Smooth muscle cell (in vitro differentiated cells): ENCODE measurements around the gene GLRA1. TPM values are rescaled to one million over a fixed set of nuclear protein-coding genes. Genes with fewer than 3 reads are reported as not detected.
"Not testable (repeated sequence)": the region's sequence is repeated elsewhere in the genome, so short reads cannot be mapped to it uniquely, and the experiment has no call there.

Source experiments
- DNase-seq: peaks from one replicate; lab custom pipeline; 2025; ENCODE audit not compliant: unreplicated experiment; lab: John Stamatoyannopoulos, UW
- H2AFZ ChIP-seq: fragments of 200-600 bp; sonication (generic); 2 replicates; pipeline ENCODE4 v1.6.0; 2016; ENCODE audit warnings: antibody characterized with exemption, low read depth, mild to moderate bottlenecking
- H3F3A ChIP-seq: fragments of 200-600 bp; sonication (generic); 2 replicates; pipeline ENCODE4 v1.6.0; 2017; ENCODE audit warnings: antibody characterized with exemption, low read depth
- H3K27ac ChIP-seq: fragments of 200-600 bp; sonication (generic); 2 replicates; pipeline ENCODE4 v1.5.1; 2016; ENCODE audit warnings: low read depth, mild to moderate bottlenecking
- H3K27me3 ChIP-seq: fragments of 200-600 bp; sonication (generic); 2 replicates; pipeline ENCODE4 v1.6.1; 2016; ENCODE audit warnings: low read depth, mild to moderate bottlenecking
- H3K36me3 ChIP-seq: fragments of 200-600 bp; sonication (generic); 2 replicates; pipeline ENCODE4 v1.5.1; 2016; ENCODE audit warnings: low read depth
- H3K4me1 ChIP-seq: fragments of 200-600 bp; sonication (generic); 2 replicates; pipeline ENCODE4 v1.5.1; 2016; ENCODE audit warnings: low read depth
- H3K4me2 ChIP-seq: fragments of 200-600 bp; sonication (generic); 2 replicates; pipeline ENCODE4 v1.6.0; 2016; ENCODE audit warnings: mild to moderate bottlenecking
- H3K4me3 ChIP-seq: fragments of 200-600 bp; sonication (generic); 2 replicates; pipeline ENCODE4 v1.5.1; 2016; ENCODE audit warnings: mild to moderate bottlenecking
- H3K79me2 ChIP-seq: fragments of 200-600 bp; sonication (generic); 2 replicates; pipeline ENCODE4 v1.6.0; 2016; ENCODE audit warnings: low read depth, mild to moderate bottlenecking
- H3K9ac ChIP-seq: fragments of 200-600 bp; sonication (generic); 2 replicates; pipeline ENCODE4 v1.6.0; 2016; ENCODE audit warnings: low read depth
- H3K9me3 ChIP-seq: fragments of 200-600 bp; sonication (generic); replicated peaks from 2 replicates; pipeline ENCODE4 v1.5.1; 2016; ENCODE audit warnings: low read depth
- H4K20me1 ChIP-seq: fragments of 200-600 bp; sonication (generic); 2 replicates; pipeline ENCODE4 v1.6.0; 2016; ENCODE audit warnings: low read depth
- CTCF ChIP-seq: fragments of 200-600 bp; sonication (generic); IDR thresholded peaks from 2 replicates; pipeline ENCODE4 v1.5.1; 2017; ENCODE audit warnings: borderline replicate concordance, mild to moderate bottlenecking, antibody characterized with exemption; ENCODE audit not compliant: insufficient read depth, poor library complexity, severe bottlenecking
- WGBS: methylation state at CpG from one replicate; pipeline ENCODE4 v1.1.7; 2016; ENCODE audit warnings: low lambda C conversion rate; 5-methylcytosine and 5-hydroxymethylcytosine counted together
- polyA plus RNA-seq: library from polyadenylated mRNA; unstranded; fragments of >200 nt; fragmentation: Nextera tagmentation; extraction: Ambion mirVana; gene quantifications from 2 replicates; pipeline ENCODE4 v1.2.1, GENCODE V29; 2016
- total RNA-seq: library from RNA; depleted of rRNA; stranded (reverse); fragments of >200 nt; gene quantifications from 2 replicates; pipeline ENCODE4 v1.2.3, GENCODE V29; 2014

Gene GLRA1
- total and polyA plus RNA-seq, 2 experiments from 2014 or later = not detected

DNA sequence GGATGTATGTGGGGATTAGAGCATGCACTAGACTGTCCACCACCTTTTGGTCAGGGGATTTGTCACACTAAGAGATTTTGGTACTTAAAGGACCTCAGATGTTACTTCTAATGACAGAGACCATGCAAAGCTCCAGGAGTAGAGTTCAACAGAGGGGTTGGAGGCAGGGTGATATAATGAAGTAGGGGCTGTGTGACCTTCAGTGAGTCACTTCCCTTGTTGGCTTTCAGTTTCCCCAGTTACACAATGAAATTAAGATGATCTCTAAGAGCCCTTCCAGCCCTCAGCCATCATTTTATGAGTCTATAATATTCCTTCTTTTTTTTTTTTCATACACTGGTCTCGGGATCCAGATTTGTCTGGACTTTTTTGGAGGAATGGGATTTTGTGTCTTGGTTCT is 26.8 kb downstream of the GLRA1 start:
- H3K4me2 ChIP-seq = no peak overlapping the region

DNA sequence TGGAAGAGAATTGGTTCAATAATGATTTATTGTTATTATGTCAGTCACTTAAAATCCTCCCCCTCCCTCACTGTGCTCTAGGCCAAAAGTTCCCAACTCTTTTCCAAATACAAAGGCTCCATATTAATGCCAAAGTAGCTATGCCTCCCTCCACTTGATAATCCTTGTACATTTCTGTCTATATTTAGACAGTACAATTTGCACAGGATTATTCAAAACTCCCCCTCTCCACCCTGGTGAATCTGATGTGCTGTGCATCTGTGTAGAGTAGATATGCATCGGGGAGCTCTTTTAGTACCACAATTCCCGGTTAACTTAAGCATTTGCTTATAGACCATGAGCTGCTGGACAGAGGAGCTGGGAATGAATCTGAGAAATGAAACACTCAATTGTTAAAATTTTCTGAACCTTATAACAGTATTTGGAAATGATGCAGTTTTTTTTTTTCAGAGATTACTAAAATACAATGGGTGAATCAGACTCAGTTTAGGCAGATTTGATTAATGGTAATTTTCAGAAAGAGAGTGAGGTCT is 27.6 kb downstream of the GLRA1 start:
- Histone ChIP-seq H3K9me3 (no peaks in the 10 kb centered on the region), H3K27me3 (no peaks in the 10 kb centered on the region), H3K4me1 (peaks cover 7% of the 10 kb centered on the region), H3F3A (peaks cover 8% of the 10 kb centered on the region), H3K4me3 (no peak overlapping the region), H3K4me2 (peak overlapping the region; percentile 48), H3K27ac (peak overlapping the region; percentile 40), H3K36me3 (no peaks in the 10 kb centered on the region), H3K9ac (no peak overlapping the region), H4K20me1 (no peaks in the 10 kb centered on the region), H3K79me2 (no peaks in the 10 kb centered on the region), H2AFZ (no peak overlapping the region)
- TF ChIP-seq CTCF = no peak
- WGBS = 74% methylated on average over 2 of the region's 2 CpGs
- DNase-seq = no peak

More for the DNA sequence above, 26.8 kb downstream of the GLRA1 start:
- Histone ChIP-seq H3K9me3 (no peaks in the 10 kb centered on the region), H3K4me1 (peaks cover 11% of the 10 kb centered on the region), H3K36me3 (no peaks in the 10 kb centered on the region), H3K27ac (no peak overlapping the region), H3K9ac (no peak overlapping the region), H3K79me2 (no peaks in the 10 kb centered on the region), H3K4me3 (no peak overlapping the region), H4K20me1 (no peaks in the 10 kb centered on the region), H2AFZ (no peak overlapping the region), H3K27me3 (no peaks in the 10 kb centered on the region), H3F3A (peaks cover 8% of the 10 kb centered on the region)
- 92% methylated on average over 1 of the region's 1 CpG for WGBS
- no peak for TF ChIP-seq CTCF
- DNase-seq = no peak

DNA sequence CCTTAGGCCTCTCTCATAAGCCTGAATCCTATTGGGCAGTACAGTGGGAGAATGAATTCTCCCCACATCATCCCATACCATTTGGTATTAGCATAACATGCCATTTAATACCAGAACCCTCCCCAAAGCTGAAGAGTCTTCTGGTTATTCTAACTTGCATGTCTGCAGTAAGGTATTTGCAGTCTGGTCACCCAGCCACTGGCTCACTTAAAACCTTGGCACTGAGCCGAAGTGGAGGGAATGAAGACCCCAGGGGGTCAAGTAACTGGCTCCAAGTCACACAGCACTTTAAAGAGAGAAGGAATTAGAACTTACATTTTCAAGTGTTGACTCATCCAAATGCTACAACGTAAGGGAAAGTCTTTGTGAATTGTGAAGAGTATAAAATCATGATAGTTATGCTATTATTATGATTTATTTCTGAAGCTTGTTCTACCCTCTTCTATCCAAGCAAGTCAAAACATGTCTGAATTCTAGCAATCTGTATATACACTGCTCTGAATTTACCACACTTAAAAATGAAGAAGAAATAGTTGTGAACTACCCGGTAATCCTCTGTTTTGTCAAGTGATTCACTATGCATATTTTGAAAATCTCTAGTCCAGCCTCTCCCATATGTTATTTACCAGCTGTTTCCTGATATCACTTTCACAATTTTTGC is 28.5 kb downstream of the GLRA1 start:
- Histone ChIP-seq H3F3A (peaks cover 8% of the 10 kb centered on the region), H3K27me3 (no peaks in the 10 kb centered on the region), H3K79me2 (no peaks in the 10 kb centered on the region), H3K4me3 (no peak overlapping the region), H3K4me2 (peak overlapping the region; percentile 48), H3K9ac (no peak overlapping the region), H3K27ac (peak overlapping the region; percentile 40), H2AFZ (no peak overlapping the region), H3K36me3 (no peaks in the 10 kb centered on the region), H4K20me1 (no peaks in the 10 kb centered on the region), H3K9me3 (no peaks in the 10 kb centered on the region), H3K4me1 (peaks cover 7% of the 10 kb centered on the region)
- DNase-seq = no peak
- no peak for TF ChIP-seq CTCF
- 11% methylated on average over 3 of the region's 3 CpGs for WGBS

GRCh38 chr5:151895660-151896030 is 29.0 kb downstream of the GLRA1 start:
- no peaks in the 10 kb centered on the region for H3K79me2 ChIP-seq
- H4K20me1 ChIP-seq = no peaks in the 10 kb centered on the region
- H3F3A ChIP-seq = peaks cover 8% of the 10 kb centered on the region
- no peak overlapping the region for H2AFZ ChIP-seq
- peaks cover 7% of the 10 kb centered on the region for H3K4me1 ChIP-seq
- peak overlapping the region; percentile 48 for H3K4me2 ChIP-seq
- no peak for DNase-seq
- H3K27ac ChIP-seq = peak overlapping the region; percentile 40
- WGBS = 57% methylated on average over 5 of the region's 5 CpGs
- no peaks in the 10 kb centered on the region for H3K27me3 ChIP-seq
- H3K9ac ChIP-seq = no peak overlapping the region
- no peak overlapping the region for H3K4me3 ChIP-seq
- H3K36me3 ChIP-seq = no peaks in the 10 kb centered on the region
- no peaks in the 10 kb centered on the region for H3K9me3 ChIP-seq
- TF ChIP-seq CTCF = no peak

- H3K27me3 ChIP-seq, H3K4me3 ChIP-seq, H3F3A ChIP-seq, DNase-seq, H3K36me3 ChIP-seq, H3K9ac ChIP-seq, H4K20me1 ChIP-seq, H3K27ac ChIP-seq, H3K79me2 ChIP-seq, H3K9me3 ChIP-seq, H3K4me2 ChIP-seq, H2AFZ ChIP-seq: not testable (repeated sequence)
- H3K4me1 ChIP-seq = peaks cover 15% of the 10 kb centered on the region
- WGBS = 91% methylated on average over 2 of the region's 2 CpGs
These were observed 31.2 kb downstream of the GLRA1 start for GRCh38 chr5:151893485-151893884.
